DND-41 (cell line): ENCODE data around the gene METTL25.

Experiments used
- EZH2 ChIP-seq: IDR thresholded peaks from 3 replicates; pipeline ENCODE4 v1.6.1; 2012; ENCODE audit warnings: borderline replicate concordance, low read depth, mild to moderate bottlenecking, moderate library complexity, low read length, inconsistent platforms; ENCODE audit not compliant: severe bottlenecking
- TF ChIP-seq, protein P1 (sequence below): IDR thresholded peaks from 2 replicates; pipeline ENCODE4 v1.5.1; 2012; ENCODE audit warnings: borderline replicate concordance, low read length, moderate library complexity, mild to moderate bottlenecking; ENCODE audit not compliant: poor library complexity, severe bottlenecking; ENCODE audit errors: extremely low read depth

DNA sequence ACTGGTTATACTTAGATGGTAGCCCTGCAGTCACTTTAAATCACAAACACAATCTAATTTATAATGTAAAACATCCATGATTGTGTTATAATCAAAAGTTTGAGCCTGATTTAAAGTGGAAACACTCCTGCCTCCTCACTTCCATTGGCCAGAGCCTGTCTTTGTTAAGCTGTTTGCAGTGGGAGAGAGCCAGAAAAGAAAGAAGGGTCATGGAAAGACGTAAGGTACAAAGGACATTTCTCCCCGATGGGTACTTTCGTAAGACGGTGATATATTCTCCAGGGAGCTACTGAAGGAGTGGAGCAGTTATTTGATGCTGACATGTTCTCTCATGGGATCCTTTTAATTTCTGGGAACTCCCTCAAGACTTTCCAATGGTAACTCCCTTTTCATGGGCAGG is 164.0 kb downstream of the METTL25 start:
- TF ChIP-seq, protein P1, sequence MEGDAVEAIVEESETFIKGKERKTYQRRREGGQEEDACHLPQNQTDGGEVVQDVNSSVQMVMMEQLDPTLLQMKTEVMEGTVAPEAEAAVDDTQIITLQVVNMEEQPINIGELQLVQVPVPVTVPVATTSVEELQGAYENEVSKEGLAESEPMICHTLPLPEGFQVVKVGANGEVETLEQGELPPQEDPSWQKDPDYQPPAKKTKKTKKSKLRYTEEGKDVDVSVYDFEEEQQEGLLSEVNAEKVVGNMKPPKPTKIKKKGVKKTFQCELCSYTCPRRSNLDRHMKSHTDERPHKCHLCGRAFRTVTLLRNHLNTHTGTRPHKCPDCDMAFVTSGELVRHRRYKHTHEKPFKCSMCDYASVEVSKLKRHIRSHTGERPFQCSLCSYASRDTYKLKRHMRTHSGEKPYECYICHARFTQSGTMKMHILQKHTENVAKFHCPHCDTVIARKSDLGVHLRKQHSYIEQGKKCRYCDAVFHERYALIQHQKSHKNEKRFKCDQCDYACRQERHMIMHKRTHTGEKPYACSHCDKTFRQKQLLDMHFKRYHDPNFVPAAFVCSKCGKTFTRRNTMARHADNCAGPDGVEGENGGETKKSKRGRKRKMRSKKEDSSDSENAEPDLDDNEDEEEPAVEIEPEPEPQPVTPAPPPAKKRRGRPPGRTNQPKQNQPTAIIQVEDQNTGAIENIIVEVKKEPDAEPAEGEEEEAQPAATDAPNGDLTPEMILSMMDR = no peak
- TF ChIP-seq EZH2 = no peak
